GM18858 (cell line): ENCODE measurements around the gene GLB1L2.

Experiments used
- ATAC-seq: cut with Tn5 transposase; IDR thresholded peaks from one replicate; pipeline ENCODE4 v1.9.1; 2021; ENCODE audit not compliant: unreplicated experiment

The GLB1L2 gene

DNA sequence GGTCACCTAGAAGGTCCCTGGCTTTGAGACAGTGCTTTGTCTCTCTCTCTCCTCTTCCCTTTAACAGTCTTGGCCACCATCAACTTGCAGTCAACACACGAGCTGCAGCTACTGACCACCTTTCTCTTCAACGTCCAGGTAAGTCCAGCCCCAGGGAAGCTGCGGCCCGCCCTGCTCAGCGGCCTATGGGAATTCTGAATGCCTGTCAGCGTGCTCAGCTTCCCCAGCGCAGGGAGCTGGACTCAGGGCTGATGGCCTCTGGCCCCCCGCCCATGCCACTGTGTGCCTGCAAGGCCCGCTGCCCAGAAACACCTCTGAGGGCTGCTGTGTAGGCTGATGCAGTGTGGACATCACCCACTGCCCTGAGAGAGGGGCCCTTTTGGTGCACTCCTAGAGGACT, 32.5 kb downstream of the GLB1L2 start:
- no peak for ATAC-seq

DNA sequence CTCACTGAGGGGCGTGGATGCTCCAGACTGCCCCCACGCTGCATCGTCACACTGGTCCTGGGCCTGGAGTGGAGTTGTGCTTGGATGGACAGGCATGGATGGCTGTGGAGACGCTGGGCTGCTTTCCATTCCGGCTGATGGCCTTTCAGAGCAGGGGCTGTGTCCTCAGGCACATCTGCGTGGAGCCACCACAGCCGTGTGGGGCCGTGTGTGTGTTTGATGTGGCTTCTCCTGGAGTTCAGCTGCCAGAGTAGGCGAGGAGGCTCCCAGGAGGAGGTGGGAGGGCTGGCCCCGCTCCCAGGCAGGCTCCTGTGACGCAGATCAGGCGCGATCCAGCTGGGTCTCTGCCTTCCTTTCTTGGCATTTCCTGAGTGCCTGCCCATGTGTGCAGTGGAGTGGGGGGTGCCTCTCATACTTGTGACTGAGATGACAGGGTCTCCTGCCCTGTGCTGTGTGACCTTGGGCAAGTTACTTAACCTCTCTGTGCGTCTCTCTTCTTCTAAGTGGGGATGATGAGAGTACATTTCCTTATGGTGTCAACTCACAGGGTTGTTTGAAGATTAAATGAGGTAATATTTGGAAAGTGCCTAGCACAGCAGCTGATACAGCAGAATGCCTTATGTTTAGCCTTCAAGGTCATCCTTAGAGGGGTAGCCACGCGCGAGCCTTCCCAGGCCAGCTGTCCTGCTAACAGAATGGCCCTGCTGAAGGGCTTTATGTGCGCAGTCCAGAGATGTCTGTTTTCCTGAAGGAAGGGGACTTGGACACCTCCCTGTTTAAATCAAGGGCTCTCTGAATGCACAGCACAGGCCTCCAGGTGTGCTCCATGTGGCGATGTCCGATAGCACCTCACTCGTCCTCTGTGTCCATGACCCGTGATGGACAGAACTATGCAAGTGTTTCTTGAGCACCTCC, 33.5 kb downstream of the GLB1L2 start:
- no peak for ATAC-seq

DNA sequence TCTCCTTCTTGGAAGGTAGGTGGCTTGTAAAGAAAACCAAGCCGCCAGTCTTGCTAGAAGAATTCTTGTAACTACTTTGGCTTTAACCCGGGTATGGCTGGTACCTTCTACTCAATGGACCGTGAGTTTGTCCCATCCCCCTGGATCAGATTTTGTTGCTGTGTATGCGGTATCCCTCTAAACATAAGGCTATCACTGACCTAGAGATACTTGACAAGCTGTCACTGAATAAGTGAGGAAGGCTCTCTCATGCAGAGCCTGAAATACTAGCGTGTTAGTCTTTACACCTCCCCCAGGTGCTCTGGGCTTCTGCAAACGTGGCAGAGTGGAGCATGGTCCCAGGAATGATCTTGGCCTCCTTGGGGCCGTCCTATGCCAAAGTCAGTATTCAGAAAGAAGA, 34.5 kb downstream of the GLB1L2 start:
- ATAC-seq = no peak

DNA sequence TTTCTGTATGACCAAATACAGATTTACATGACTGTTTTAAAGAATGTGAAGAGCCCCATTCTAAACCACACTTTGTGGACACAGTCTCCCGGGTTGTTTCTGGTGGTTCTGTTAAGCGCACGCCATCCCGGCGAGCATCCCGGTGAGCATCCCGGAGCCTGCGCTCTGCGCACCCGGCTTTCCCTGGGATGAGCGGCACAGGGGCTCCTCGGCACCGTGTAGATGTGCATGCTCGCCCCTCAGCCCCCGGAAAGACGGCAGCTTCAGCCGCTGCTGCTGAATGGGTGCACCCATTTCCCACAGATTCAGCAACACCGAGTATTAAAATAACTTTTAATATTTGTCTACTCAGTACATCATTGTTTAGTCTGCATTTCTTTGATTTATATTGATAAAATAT, 36.0 kb downstream of the GLB1L2 start:
- ATAC-seq = no peak

DNA sequence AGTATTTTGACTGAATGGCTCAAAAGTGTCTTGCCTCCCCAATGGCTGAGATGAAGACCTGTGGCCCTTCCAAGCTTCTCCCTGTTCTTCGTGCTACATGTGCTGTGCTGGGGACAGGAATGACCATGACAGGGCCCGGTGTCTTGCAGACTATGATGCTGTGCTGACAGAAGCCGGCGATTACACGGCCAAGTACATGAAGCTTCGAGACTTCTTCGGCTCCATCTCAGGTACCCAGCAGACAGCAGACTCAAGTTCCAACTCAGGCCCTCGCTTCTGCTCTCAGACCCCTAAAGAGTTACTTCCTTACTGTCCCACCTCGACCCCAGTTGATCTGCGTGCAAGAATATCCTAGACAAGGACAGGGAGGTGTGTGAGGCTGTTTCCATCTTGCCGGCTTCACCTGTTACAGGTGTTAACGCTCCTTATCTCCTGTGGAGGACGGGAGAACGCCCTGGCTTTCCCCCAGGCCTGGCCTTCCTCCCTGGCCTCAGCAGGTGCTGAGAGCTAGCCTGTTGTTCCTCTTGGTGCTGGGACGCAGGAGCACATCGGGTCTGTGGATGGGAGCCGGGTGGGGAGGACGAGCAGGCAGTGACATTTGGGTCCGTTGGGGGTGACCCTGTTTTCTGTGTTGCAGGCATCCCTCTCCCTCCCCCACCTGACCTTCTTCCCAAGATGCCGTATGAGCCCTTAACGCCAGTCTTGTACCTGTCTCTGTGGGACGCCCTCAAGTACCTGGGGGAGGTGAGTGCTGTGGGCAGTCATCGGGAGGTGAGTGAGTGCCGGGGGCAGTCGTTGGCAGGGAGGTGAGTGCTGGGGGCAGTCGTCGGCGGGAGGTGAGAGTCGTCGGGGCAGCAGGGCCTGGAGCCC, 38.1 kb downstream of the GLB1L2 start:
- ATAC-seq = no peak

DNA sequence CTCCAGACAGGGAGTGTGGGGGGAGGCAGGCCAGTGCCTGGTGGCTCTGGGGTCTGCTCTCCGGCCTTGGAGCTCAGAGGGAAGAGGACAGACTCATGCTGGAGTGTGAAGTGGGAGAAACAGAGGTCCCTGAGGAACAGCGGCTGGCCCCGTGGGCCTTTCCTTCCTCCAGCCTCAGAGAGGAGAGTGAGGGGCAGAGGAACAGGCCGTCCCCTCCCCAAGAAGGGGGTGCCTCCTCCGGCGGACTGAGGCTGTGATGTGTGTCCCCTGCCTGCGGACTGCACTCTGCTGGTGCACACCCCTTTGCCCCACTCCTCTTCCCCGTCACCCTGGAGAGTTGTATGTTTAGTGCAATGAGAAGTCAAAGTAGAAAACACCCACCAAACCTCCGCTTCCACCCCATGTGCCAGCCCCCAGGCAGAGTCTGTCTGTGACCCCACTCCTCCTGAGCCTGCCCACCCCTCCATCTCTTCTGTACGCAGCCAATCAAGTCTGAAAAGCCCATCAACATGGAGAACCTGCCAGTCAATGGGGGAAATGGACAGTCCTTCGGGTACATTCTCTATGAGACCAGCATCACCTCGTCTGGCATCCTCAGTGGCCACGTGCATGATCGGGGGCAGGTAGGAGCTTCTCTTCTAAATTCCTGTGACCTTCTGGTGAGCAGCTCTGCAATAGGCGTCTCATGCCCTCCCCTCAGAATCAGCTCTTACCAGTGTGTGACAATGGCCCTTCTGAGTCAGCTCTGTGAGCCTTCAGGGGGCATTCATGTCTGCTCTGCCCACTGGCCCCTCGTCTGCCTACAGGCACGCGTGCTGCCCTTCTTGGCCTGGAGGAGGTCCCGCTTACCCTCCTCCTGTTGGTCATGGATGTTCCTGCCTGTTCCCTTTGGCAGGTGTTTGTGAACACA, 39.0 kb downstream of the GLB1L2 start:
- ATAC-seq = no peak

DNA sequence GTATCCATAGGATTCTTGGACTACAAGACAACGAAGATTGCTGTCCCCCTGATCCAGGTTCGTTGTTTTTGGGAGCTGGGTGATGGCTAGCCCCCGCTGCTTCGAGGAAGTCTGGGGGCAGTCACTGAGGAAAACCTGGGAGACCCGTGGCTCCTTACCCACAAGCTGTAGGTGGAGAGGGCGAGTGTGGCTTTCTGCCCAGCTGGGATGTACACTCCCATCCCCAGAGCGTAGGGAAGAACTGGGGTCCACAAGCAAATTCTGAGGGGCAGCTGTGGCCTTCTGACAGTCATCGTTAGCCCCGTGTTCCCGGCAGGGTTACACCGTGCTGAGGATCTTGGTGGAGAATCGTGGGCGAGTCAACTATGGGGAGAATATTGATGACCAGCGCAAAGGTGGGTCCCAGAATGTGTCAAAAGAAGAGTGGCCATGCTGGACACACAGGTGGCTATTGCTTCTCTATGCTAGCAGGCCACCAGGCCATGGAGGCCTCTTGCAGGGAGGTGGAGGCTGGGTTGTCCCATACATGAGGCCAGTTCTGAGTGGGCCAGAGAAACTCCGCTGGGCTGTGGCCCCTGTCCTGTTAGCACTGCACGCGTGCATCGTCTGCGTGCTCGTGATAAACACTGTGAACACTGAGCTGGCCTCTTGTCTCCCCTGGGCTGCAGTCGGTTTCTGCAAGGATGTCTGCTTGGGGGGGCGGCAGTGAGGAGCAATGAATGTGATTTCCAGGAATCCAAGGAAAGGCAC, 39.8 kb downstream of the GLB1L2 start:
- no peak for ATAC-seq

DNA sequence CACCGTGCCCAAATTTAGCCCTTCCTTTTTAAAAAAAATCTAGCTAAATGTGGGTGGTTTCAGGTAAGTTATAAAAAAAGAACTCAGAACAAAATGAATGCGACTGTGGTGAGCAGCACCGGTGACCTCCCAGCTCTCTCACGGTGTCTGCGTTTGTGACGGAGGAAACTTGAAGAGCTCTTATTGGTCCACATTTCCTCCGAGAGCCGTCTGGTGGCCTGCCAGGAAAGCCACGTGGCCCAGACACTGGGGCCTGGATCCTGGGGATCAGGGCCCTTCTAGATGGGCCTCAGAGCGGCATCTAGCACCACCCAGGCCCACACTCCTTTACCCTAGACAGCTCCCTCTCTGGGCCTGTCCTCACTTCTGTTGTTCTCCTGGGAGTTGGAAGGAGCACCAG, 40.7 kb downstream of the GLB1L2 start:
- ATAC-seq = no peak

DNA sequence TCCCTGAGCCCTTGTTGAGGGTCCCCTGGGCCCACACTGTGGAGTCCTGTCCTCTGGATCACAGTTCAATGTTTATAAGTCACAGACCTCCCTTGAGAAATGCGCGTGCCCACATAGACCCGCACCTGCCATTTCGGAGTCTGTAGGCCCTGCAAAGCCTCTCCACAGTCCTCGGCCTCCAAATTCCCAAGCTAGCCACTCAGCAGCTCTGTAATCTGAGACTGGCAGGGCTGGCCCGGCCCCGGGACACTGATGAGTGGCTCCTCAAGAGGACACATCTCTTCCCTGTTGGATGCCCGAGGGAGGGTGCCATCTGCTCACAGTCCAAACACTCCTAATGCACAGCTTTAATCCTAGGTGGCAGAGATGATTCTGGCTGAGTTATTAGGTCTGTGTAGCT, 41.2 kb downstream of the GLB1L2 start:
- no peak for ATAC-seq

DNA sequence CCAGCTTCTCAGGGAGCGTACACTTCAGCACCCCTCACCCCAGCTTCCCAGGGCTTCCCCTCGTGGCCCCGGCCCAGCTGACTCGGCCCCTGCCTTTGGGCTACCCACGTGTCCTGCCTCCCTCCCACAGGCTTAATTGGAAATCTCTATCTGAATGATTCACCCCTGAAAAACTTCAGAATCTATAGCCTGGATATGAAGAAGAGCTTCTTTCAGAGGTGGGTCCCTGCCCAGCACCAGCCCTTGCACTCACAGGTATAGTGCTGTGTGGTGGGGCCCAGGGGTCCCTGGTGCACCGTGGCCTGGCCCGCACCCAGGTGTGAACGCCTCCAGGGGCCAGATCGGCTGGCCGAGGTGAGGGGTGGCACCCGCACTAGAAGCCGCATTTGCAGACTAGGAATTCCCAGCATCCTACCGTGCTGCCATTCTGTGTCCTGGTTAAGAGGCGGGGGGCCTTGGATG, 41.8 kb downstream of the GLB1L2 start:
- no peak for ATAC-seq

DNA sequence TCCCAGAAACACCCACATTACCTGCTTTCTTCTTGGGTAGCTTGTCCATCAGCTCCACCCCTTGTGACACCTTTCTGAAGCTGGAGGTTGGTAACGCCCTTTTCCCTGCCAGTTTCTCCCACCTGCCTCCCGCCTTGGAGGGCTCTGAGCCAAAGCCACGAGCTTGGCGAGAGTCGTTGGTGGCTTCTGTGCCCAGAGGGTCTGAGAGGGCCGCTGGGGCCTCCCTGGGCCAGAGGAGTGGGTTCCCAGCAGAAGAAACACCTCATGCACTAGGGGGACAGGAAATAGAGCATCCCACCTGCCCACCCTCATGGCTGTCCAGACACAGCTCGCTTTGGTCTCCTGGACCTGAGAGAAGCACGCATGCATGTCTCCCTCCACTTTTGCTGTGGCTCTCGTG, 42.4 kb downstream of the GLB1L2 start:
- ATAC-seq = no peak

DNA sequence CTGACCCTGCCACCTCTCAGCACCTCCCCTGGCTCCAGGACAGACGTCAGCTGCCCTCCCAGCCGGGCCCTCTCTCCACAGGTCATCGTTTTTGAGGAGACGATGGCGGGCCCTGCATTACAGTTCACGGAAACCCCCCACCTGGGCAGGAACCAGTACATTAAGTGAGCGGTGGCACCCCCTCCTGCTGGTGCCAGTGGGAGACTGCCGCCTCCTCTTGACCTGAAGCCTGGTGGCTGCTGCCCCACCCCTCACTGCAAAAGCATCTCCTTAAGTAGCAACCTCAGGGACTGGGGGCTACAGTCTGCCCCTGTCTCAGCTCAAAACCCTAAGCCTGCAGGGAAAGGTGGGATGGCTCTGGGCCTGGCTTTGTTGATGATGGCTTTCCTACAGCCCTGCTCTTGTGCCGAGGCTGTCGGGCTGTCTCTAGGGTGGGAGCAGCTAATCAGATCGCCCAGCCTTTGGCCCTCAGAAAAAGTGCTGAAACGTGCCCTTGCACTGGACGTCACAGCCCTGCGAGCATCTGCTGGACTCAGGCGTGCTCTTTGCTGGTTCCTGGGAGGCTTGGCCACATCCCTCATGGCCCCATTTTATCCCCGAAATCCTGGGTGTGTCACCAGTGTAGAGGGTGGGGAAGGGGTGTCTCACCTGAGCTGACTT, 43.2 kb downstream of the GLB1L2 start:
- no peak for ATAC-seq

DNA sequence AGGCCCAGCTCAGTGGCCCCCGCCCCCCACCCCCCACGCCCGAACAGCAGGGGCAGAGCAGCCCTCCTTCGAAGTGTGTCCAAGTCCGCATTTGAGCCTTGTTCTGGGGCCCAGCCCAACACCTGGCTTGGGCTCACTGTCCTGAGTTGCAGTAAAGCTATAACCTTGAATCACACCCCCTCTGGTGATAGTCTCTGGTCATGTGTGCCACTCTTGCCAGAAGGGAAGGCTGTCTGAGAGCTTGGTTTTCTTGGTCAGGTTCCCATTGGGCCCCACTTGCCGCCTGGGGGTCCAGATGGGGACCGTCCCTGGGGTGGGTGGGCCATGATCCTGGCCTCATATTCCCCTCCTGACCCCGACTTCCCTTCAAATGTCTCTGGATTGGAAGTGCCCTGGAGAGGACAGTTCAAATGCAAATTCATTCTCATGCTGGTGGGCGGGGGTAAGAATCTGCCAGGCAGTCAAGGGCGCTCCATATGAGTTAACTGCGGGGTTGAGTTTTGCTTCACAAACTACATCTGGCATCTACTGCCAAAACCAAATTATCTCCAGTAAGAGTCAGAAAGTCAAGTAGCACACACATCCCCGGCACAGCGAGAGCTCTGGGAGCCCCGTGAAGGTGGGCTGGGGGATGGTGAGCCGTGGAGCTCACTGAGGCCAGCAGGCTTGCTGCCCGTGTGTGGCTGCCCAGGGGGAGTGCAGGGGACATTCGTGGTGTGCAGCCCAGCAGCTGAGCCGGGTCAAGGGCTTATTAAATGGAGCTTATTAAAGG, 44.5 kb downstream of the GLB1L2 start:
- no peak for ATAC-seq

DNA sequence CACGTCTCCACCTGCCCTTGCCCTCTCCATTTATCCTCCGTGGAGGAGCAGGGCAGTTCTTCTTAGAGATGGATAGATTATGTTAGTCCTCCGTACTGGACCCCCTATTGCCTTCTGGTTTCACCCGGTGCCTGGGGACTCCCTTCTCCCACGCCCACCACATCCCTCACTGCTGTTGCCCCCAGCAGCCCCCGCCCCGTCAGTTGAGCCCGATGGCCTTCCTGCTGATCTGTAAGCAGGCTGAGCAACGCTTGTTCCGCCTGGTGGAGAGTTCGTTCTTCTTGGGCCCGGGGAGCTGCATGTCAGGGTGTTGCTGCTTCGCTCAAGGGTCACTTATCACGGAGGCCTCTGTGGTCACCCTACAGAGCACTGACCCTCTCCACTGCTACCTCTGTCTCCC, 46.1 kb downstream of the GLB1L2 start:
- no peak for ATAC-seq

DNA sequence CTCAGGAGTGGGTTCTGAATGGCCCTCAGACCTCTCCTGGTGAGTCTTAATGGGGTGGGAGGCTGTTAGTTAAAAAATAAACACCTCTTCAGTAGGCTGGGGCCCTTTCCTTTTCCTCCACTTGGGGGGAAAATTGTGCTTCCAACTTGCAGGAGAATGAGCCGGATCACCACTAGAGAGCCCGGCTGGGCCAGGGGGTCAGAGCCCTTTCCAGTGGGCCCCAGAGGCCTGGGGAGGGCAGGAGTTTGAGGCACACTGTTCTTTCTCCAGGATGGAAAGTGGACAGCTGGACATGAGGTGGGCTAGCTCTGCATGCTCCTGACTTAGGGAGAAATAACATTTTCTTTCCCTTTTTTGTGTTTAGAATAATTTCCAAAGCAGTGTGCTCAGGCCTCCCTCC, 47.5 kb downstream of the GLB1L2 start:
- no peak for ATAC-seq

DNA sequence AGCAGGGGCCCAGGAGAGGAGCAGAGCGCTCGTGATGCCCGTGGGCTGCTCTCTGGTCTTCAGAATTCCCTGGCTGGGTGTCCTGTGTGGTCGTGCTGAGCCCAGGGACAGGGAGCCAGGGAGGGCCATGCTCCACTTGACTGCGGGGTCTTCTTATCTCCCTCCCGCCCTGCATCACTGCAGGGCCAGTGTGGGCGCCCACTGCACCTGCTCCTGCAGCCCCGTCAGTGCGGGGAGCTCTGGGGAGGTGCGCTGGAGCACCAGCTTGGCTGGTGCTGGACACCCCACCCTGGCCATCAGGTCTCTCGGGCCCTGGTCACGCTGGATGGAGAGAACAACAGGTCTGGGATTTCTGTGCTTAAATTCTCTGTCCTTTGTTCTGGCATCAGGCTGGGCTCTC, 48.4 kb downstream of the GLB1L2 start:
- no peak for ATAC-seq

DNA sequence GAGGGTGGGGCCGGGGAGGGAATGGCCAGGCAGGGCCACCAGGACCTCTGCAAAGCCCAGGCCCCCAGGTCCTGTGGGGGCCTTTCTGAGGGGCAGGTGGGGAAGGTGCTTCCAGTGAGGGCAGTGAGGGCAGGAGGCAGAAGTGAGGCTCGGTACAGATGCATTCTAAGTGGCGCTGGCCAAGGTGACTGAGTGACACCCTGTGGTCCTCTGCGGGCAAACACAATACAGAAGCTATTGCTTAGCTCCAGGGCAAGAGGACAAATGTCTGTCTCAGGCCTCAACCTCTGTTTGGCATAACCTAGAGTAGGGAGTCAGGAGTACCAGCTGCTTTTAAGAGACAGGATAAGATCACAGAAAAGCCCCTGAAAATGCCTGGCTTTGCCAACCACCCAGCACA, 49.0 kb downstream of the GLB1L2 start:
- ATAC-seq = no peak

DNA sequence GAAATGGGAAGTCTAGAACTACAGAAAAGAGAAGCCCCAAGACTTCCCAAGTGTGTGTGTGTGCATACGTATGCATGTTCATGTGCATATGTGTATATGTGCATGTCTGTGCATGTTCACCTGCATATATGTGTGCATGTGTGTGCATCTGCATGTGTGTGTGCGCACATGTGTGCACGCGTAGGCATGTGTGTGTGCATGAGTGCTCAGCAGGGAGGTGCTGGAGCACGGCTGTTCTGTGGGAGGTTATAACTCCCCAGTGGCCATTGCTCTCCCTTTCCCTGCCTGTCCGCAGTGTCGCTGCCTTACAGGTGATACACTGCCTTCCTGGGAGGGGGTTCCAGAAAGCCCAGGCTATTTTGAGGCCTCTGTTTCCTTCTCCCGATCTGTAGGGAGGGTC, 50.5 kb downstream of the GLB1L2 start:
- ATAC-seq = no peak

DNA sequence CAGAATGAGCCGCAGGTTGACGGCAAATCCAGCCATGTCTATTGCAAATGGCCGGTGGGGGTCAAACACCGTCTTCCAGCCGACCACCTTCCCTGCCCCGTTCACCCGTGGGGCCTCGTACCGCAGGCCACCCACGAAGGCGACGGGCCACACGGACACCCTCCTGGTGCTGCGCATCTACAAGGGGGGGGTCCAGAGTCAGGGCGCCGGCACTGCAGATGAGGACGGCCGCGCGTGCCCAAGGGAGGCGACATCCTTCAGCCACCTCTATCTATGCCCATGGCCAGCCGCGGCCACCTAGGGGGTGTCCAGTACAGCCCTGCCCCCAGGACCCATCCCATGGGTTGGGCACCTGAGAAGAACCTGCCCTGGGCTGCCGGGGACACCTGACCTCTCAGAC, 51.0 kb downstream of the GLB1L2 start:
- ATAC-seq = no peak
